Measurements from ENCODE around the gene RAB11FIP3.

DNA sequence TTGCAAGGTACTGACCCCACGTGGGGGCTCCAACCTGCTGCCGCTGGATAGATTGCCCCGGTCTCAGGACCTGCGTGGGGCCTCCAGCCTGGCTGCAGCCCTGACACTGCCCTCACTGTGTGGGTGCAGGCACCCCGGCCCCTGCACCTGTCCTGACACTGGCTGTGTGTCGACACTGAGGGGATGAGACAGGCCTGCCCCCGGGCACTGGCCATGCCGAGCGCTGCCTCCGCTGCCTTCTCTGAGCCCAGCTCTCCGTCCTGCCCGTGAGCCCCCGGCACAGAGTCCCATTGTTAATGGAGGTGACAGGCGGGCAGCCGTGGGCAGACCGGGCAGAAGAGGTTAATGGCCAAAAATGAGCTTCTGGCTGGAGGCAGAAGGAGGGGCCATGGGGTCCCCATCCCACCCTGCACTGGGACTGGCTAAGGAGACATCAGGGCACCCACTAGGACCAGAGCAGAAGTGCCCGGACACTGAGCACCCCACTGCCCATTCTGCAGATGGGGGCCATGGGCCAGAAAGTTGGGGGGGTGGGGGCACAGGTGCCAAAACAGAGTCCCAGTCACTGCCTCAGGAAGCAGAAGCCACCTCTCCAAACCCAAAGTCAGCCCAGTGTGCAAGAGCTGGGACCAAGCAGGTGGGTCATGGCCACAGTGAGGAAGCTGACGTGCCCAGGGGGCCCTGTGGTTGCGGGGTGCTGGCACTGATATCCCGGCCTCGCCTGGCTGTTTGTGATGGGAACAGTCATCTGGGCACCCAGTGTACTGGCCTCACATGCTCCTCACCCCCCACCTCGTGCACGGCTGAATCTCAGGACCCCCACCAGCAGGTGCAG is 132.2 kb downstream of the RAB11FIP3 start:
- TF ChIP-seq KDM1A (IDR thresholded peaks at IDR 0.05; ENCODE audit: low read depth) (no peak), RAD21 (conservative IDR thresholded peaks at IDR 0.05 in 1 of 2, IDR thresholded peaks at IDR 0.05 in 1 of 2) (no peak)
- TF ChIP-seq, protein P1, sequence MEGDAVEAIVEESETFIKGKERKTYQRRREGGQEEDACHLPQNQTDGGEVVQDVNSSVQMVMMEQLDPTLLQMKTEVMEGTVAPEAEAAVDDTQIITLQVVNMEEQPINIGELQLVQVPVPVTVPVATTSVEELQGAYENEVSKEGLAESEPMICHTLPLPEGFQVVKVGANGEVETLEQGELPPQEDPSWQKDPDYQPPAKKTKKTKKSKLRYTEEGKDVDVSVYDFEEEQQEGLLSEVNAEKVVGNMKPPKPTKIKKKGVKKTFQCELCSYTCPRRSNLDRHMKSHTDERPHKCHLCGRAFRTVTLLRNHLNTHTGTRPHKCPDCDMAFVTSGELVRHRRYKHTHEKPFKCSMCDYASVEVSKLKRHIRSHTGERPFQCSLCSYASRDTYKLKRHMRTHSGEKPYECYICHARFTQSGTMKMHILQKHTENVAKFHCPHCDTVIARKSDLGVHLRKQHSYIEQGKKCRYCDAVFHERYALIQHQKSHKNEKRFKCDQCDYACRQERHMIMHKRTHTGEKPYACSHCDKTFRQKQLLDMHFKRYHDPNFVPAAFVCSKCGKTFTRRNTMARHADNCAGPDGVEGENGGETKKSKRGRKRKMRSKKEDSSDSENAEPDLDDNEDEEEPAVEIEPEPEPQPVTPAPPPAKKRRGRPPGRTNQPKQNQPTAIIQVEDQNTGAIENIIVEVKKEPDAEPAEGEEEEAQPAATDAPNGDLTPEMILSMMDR (IDR thresholded peaks at IDR 0.05), result no peak

All from A549 (cell line).